T-helper 1 cell (primary cell): Measurements from ENCODE around the gene ARL4C.
A peak's percentile ranks its signal among the peaks of the same experiment; 100 is the strongest.
"Not testable (repeated sequence)": the region's sequence is repeated elsewhere in the genome, so short reads cannot be mapped to it uniquely, and the experiment has no call there.

Source experiments
- DNase-seq, 5 donors: peaks; one replicate each; pipeline ENCODE4 v3.0.0-alpha.2; 2012 to 2020

The ARL4C gene

DNA sequence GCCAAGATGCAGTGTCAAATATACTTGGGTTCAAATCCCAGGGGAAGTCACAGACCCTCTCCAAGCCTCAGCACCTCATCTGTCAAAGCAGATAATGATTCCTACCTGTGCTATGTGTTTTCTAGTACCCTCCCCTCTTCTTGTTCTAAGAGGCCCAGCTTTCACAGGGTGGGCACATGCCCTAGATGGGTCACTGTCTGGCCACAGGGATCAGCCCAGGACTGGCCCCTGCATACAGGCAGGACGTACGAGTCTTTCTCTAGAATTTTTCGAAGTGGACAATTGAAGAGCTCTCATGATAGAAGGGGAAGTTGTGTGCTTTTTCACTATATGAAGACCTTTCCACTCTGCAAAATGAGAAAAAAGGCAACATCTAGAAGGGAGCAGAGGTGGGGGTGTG, 22.2 kb downstream of the ARL4C start:
- DNase-seq = no peak

DNA sequence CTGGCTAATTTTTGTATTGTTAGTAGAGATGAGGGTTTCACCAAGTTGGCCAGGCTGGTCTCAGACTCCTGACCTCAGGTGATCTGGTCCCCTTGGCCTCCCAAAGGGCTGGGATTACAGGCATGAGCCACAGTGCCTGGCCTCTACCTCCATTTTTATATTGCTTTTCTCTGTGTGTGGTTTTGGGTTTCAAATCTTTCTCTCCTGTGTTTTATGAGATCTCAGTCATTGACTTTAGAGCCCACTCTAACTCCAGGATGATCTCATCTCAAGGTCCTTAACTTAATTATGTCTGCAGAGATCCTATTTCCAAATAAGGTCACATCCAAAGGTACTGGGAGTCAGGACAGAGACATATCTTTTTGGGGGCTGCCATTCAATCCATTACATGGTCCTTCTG, 24.7 kb downstream of the ARL4C start:
- no peak for DNase-seq

DNA sequence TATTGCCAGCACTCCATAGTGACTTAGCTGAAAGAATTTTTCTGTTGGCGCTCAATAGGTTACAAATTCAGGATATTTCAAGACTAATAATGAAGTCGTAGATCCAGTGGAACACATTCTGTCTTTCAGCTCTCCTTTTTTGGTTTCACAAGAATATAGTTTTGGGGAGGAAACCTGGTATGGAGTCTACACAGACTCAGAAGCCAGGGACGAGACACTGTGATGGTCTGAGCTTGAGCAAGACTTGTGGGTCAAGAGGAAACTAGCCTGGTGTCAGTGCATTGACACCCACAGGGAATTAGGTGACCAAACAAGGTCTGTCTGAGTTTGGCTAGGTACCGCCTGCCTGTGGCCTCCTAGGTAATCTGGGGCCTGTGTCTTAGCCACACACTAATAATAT, 26.9 kb downstream of the ARL4C start:
- DNase-seq = no peak

DNA sequence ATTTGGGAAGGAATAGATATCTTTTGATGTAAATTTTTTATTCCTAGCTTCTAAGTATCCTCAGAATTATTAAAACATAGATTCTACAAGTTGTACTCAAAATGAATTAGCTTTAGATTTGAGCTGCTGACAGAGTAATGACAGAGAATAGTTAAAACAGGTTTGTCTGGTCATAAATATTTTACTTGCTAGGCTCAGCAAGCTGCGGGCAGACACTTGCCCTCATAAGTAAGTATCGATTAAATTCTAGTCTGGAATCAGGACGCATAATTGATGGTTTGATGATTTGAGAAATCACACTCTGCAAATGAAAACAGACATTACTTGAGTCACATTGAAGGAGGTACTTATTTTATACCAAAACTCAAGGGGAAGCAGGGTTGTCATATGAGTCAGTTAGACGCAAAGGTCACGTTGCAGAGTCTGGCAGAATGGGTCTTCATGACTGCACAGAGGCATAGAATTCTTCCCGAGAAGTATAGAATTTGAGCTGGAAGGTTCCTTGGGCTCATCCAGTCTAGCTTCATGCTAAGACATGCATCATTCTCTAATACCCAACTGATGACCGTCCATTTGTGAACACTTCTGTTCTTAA, 27.5 kb downstream of the ARL4C start:
- no peak for DNase-seq

DNA sequence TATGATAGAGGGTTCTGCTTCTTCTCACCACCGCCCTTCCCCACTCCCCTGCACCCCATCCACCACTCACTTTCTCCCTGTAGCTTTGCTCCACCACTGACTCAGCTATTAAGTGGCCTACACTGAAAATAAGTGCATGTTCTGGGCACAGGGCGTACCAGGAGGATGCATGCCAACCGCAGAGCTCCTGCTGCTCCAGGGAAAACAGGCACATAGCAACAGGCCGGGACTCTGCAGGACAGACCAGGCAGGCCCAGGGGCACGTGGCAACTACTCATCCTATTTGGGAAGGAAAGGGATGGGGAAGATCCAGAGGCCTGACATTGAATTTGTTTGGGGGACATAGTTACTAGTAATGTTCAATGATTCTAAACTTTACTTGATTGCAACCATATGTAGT, 28.4 kb downstream of the ARL4C start:
- no peak for DNase-seq

DNA sequence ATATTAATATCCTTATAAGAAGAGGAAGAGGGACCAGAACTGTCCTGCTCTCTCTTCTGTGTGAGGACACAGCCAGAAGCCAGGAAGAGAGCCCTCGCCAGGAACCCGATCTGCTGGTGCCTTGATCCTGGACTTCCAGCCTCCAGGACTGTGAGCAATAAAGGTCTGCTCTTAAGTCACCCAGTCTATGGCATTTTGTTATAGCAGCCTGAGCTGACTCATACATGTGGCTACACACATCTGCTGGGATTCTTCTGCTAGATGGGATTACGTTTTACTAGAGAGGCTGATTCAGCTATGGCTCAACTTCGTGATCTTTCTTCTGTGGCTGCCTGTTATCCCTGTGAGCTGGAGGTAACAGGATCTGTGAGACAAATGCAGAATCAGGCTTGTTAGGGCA, 29.6 kb downstream of the ARL4C start:
- DNase-seq = no peak

DNA sequence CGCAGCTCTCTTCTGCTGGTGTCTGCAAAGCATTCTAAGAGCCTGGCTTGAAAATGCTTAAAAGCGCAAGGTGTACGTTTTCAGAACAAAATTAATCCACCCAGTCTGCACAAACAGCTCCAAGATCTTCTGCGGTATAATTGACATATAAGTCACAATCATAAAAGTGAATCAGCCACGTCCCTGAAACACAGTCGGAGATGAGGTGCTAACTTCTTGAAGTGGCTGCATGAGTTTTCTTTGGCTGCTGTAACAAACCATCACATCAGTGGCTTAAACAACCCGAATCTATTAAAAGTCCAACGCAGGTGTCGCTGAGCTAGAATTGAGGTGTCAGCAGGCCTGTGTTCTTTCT, 32.6 kb downstream of the ARL4C start:
- no peak for DNase-seq

DNA sequence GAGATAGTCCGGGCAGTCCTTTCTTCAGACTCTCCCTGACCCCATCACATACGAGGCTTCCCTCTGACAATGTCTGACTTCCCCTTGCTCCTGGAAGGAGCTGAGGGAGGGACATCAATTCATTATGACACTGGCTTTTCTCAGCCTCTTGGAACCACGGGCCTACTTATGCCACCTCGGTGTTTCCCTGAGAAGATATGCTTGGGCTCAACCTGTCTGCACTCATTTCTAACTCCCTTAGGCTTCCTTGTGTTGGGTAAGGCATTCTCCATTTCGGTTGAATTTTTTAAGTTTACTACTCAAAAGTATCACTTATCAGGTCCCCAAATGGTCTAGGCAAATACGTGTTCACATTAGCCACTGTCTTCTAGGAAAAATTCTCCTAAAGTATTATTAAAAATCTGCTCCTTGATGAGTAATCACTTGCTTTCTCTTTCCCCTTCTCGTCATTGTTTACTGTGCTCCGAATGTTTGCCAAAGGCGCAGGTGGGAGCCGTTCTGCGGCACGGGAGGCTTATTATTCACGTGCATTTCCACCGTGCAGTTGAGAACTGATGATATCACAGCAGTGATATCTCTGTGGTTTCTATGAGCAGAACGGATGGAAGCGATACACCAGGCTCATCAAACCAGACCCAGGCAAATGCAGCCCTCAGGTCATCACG, 33.1 kb downstream of the ARL4C start:
- DNase-seq = peak; percentile 46 to 91 (median 67)

DNA sequence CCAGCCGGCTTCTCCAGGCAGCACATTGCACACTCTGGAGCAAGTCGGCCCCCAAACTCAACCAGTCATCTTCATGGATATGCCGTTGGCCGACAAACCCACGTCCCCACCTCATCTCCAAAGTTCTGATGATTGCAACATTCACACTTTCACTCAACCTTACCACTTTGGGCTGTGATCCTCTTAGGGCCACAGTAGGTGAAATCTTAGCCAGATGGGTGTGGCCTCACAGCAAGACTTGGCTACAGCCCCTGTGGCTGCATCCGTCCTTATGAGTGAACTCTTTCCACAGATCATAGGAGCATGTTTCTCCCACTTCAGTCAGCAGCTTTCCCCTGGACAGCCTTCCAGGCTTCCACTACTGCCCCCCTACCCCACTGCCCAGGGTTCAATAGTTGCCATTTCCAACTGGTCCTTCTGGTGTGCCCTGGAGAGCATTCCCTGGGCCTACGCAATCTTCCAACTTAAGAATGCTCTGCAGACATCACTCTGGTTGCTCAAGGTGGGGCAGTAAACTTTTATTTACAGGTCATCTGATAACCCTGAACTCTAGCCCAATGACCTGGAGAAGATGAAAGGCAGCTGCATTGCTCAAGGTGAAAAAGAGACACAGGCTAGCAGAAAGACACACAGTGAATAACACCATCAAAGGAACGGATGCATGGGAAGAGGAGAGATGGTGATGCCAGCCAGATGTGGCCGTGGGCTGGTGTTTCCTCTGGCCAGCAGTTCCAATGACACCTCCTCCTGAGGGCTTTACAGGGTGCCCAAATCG, 34.5 kb downstream of the ARL4C start:
- peak in 1 of 5 donors; percentile 68 for DNase-seq

DNA sequence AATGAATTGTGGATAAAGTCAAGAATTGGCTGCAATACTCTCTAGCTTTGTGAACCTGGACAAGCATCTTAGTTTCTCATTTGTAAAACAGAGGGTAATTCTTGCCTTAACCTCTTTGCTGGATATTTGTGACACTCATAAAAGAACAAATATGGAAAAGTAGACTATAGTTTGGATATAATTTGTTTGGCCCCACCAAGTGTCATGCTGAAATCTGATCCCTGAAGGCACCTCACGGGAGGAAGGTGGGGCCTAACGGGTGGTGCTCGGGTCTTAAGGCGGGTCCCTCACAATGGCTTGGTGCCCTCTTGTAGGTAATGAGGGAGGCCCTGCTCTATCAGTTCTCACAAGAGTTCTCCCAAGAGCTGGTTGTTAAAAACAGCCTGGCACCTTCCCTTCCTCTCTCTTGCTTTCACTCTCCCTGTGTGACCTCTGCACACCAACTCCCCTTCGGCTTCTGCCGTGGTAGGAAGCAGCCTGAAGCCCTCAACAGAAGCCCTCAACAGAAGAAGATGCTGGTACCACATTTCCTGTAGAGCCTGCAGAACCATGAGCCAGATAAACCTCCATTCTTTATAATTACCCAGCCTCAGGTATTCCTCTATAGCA, 37.4 kb downstream of the ARL4C start:
- DNase-seq = peak in 1 of 5 donors; percentile 75

DNA sequence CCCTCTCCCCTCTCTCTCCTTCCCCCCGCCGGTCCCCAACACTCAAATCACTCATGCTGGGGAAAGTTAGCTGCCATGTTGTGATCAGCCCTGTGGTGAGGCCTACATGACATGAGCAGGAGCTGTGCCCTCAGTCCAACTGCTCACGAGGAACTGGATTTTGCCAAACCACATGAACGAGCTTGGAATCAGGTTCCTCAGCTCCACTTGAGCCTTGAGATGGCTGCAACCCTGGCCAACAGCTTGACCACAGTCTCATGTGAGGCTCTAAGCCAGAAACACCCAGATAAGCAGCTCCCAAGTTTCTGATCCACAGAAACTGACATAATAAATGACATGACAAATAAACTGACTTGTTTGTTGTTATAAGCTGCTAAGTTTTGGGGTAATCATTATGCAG, 38.4 kb downstream of the ARL4C start:
- no peak for DNase-seq

DNA sequence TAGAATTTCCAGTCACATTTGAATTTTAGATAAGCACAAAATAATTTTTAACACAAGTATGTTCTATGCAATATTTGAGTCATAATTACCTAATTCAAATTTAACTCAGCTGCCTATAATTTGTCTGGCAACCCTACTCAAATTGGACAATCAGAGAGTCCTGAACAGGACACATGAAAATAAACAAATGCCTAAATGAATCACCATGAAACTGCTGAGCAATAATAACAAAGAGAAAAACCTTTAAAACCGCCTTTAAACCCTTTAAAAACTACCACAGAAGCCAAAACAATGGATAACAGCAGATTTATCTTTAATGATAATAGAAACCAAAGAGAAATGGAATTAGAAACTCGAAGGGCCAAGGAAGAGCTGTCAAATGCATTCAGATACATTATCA, 39.5 kb downstream of the ARL4C start:
- DNase-seq = no peak

DNA sequence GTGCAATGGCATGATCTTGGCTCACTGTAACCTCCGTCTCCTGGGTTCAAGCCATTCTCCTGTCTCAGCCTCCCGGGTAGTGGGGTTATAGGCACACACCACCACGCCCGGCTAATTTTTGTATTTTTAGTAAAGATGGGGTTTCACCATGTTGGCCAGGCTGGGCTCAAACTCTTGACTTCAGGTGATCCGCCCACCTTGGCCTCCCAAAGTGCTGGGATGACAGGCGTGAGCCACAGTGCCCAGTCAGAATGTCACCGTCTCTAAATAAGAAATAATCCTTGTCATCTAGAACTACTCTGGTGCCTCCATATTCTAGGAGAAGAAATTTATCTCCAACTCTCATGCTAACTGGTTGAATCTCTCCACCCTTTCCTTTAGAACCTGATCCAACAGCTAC, 41.6 kb downstream of the ARL4C start:
- DNase-seq = not testable (repeated sequence)

DNA sequence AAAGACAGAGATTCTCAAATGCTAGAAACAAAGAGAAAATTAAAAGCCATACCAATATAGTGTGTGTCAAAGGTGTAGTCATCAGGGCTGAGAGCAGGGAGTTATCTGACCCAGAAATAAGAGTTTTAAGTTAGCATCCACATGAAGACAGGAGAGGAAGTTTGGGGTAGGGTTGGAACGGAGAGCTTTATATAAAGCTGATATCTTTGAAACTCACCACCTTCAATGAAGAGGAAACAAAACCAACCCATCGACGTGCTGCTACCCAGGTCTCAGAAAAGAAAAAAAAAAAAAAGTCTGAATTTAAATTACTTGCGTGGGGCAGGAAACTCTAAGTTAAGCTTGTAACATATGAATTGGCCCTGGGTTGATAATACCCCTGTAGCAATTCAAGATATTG, 42.4 kb downstream of the ARL4C start:
- peak in 1 of 5 donors; percentile 86 for DNase-seq

DNA sequence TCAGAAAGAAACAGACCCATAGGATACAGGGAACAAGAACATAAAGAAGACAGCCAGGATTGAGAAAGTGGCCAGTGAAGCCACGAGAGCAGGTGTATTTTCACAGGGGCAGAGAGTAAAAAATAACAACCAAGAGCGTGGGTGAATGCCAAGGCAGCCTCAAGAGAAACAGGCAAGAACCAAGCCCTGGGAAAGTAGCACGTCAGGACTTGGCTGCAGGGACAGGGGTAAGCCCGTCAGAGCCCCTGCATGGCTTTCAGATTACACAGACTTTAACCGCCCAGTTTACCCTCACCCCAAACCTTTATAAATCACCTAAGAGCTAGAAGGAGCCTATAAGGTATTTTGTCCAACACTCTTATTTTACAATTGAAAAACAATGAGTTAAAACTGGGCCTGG, 43.7 kb downstream of the ARL4C start:
- peak in 1 of 5 donors; percentile 48 for DNase-seq

DNA sequence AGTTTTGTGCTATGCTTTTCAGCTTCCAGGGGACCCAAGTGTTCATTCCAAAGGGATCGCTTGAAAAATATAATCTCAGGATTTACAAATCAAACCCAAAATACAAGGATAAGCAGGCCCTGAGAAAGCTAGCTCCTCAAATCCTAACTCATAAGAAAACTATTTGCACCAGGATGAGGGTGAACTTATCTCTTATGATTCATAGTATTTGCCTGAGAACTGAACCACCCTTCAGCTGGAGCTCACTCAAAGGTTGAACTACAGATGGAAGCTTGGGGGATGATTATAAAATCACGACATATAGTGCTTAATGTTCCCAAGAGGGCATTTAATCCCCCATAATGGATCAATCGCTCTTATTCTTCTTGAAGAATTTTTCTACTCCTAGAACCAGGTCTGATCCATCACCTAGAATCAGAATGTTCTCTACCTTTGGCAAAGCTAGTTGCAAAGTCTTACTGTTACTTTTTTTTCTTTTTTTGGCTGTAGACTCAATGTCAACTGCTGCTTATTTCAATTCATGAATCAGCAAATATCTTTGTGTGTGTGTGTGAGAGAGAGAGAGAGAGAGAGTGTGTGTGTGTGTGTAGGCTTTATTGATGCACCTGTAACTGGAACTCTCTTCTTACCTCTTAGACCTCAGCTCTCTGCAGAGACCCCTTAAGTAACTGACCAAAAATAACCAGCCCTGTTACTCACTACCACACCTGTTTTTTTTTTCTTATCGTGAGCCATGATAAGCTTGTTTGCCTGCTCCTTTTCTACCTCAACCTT, 44.8 kb downstream of the ARL4C start:
- DNase-seq = peak in 1 of 5 donors; percentile 65

DNA sequence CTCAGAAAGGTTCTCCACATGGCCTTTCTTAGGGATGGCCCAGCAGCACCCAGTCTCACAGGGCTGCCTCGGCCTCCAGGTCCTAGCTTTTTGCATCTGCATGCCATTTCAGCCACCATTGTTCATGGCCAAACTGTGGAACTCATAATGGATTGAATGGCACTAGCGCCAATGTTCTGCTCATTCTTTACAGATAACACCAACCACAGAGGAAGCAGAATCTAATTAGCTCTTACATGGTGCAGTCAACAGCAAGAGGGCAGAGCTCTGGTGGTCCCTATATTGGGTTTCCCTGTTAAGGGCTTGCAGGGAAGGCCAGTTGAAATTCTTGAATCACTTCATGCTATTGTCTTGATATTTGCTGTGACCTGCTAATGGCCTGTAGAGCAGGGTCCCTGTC, 45.6 kb downstream of the ARL4C start:
- no peak for DNase-seq

DNA sequence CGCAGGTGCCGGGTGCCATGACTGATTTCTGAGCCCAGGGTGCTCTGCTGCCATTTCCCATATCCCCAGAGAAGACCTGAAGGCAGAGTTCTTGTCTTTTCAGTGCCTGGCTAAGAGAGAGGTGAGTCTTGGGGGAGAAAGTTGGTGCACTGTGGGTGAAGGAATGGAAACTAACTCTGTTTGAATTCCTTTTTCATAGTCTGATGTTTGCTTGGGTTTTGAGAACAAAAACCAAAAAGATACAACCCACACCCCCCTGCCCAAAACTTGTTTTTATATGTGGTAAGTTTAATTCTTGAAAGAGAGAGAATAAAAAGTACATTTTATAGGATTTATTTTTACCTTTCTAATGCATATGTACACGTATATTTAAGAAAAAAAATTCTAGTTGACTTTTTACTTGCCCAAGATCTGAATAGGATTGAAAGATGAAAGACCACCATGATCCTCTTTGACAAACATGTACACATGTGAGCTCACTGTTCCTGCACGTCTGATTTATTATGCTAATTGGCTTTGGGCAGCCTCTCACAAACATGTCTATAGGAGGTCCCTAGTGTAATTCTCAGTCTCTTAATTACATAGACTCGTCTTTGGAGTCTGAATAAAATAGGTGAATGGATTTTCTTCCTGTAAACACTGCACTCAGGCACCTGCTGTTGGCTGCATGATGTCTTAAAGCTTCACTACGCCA, 46.3 kb downstream of the ARL4C start:
- DNase-seq = no peak

DNA sequence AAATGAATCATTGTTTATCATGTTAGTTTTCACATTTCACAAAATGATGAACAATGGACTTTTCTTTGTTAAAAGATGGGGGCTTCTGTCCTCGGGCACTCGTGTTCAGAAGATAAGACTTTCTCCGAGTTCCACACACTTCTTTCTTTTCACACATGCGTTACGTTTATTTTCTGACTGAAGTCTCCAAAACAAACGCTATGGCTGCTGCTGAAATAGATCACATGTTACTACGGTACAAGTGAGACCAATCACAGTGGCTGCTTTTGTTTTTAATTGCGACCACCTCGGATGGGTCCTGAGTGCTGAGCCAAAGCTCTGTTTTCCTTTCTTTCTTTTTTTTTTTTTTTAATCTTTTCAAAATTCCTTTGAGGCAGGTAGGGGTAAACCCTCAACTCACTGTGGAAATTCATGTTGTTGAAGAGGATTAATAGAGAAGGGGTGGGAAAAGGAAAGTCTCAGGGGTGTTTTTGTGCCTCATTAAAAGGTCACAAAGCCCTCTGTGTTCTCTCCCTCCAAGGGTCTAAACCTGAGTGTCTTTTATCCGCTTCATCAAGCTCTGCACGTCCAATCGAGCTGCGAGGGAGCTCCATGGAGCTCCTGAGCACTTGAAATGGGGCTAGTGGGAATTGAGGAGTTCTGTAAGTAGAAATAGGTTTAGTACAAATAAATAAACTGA, 48.2 kb downstream of the ARL4C start:
- DNase-seq = no peak

DNA sequence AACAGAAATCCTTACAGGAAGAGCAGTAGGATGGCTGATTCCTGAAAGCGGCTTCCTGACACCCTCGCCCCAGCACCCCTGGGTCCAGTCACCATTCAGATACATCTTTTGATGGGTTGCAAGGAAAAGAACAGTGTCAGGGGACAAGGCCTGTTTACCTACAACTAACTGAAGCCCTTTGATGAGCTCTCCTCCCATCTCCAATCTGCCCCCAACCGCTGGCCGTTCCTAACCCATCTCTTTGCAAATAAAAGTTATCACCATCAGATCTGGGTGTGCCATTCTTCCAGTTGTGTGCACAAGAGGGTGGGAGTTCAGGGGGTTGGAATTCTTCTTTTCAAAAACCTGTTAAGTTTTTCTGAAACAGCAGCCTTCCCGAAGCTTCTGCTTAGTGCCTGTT, 48.9 kb downstream of the ARL4C start:
- DNase-seq = no peak

DNA sequence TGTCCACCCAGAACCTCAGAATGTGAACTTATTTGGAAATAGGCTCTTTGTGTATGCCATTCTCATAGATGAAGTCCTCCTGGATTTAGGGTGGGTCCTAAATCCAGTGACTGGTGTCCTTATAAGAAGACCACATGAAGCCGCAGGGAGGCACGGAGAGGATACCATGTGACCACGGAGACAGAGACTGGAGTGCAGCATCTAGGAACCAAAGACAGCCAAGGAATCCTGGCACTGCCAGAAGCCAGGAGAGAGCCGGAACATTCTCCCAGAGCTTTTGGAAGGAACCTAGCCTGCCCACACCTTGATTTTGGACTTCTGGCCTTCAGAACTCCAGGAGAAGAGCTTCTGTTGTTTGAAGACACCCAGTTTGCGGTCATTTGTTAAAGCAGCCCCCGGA, 49.7 kb downstream of the ARL4C start:
- no peak for DNase-seq
